WTC11 (cell line): ENCODE data around the gene GNL1. TPM values are rescaled to one million over a fixed set of nuclear protein-coding genes. Genes with fewer than 3 reads are reported as not detected.

Source experiments
- ATAC-seq: fragments of 200-7000 bp; cut with Tn5 transposase; 2 replicates; pipeline ENCODE4 v1.10.0; 2021; ENCODE audit warnings: mild to moderate bottlenecking, moderate library complexity
- CTCF ChIA-PET: fragments of 300-600 bp; sonication (Branson Sonifier 250); formaldehyde crosslinking; loops from one replicate; lab custom pipeline; 2021; ENCODE audit warnings: antibody characterized with exemption; lab: Charles Lee
- POLR2A ChIA-PET: fragments of 350-600 bp; sonication (Branson Sonifier 250); formaldehyde crosslinking; loops from one replicate; lab custom pipeline; 2021; ENCODE audit warnings: antibody characterized with exemption; lab: Charles Lee
- DNase-seq: peaks from one replicate; pipeline ENCODE4 v3.0.0; 2021; ENCODE audit warnings: low spot score
- H3K27ac Mint-ChIP-seq: 2 replicates; pipeline ENCODE4 v1.8.0; 2021; ENCODE audit warnings: mixed read lengths
- H3K27me3 Mint-ChIP-seq: 2 replicates; pipeline ENCODE4 v1.8.0; 2021; ENCODE audit warnings: low read depth, mild to moderate bottlenecking, moderate library complexity, mixed read lengths
- H3K36me3 Mint-ChIP-seq: 2 replicates; pipeline ENCODE4 v1.8.0; 2021; ENCODE audit warnings: mixed read lengths
- H3K4me1 Mint-ChIP-seq: 2 replicates; pipeline ENCODE4 v1.8.0; 2022; ENCODE audit warnings: mixed read lengths
- H3K4me3 Mint-ChIP-seq: 2 replicates; pipeline ENCODE4 v1.8.0; 2021; ENCODE audit warnings: mild to moderate bottlenecking, moderate library complexity, mixed read lengths
- H3K9me3 Mint-ChIP-seq: 2 replicates; pipeline ENCODE4 v1.8.0; 2021; ENCODE audit warnings: mixed read lengths
- ATF3 ChIP-seq: sonication (generic); formaldehyde crosslinking; conservative IDR thresholded peaks from 2 replicates; pipeline ENCODE4 v1.8.1; 2022; ENCODE audit warnings: mild to moderate bottlenecking, missing genetic modification reagents
- E2F1 ChIP-seq: sonication (generic); formaldehyde crosslinking; IDR thresholded peaks from 2 replicates; pipeline ENCODE4 v1.8.0; 2022; ENCODE audit warnings: mild to moderate bottlenecking, missing genetic modification reagents
- ESRRA ChIP-seq: sonication (generic); formaldehyde crosslinking; IDR thresholded peaks from 2 replicates; pipeline ENCODE4 v1.8.1; 2022; ENCODE audit warnings: mild to moderate bottlenecking, missing genetic modification reagents, borderline replicate concordance
- ETV6 ChIP-seq: sonication (generic); formaldehyde crosslinking; IDR thresholded peaks from 2 replicates; pipeline ENCODE4 v1.8.1; 2022; ENCODE audit warnings: mild to moderate bottlenecking, missing genetic modification reagents
- FOXP1 ChIP-seq: sonication (generic); formaldehyde crosslinking; IDR thresholded peaks from 2 replicates; pipeline ENCODE4 v1.8.0; 2022; ENCODE audit warnings: missing genetic modification reagents, mild to moderate bottlenecking, moderate library complexity, borderline replicate concordance
- GRHL2 ChIP-seq: fragments of 250-450 bp; sonication (Bioruptor Pico); IDR thresholded peaks from 2 replicates; pipeline ENCODE4 v1.8.0; 2022; ENCODE audit warnings: mild to moderate bottlenecking, moderate library complexity; ENCODE audit not compliant: insufficient replicate concordance, severe bottlenecking
- HMGXB4 ChIP-seq: sonication (generic); formaldehyde crosslinking; IDR thresholded peaks from 2 replicates; pipeline ENCODE4 v1.8.1; 2023; ENCODE audit warnings: mild to moderate bottlenecking, moderate library complexity, missing genetic modification reagents
- IRF2 ChIP-seq: sonication (generic); formaldehyde crosslinking; IDR thresholded peaks from 2 replicates; pipeline ENCODE4 v1.8.0; 2022; ENCODE audit warnings: low read depth, missing genetic modification reagents, borderline replicate concordance
- MXD4 ChIP-seq: fragments of 250-450 bp; sonication (Bioruptor Pico); IDR thresholded peaks from 2 replicates; pipeline ENCODE4 v1.8.0; 2021; ENCODE audit warnings: mild to moderate bottlenecking, moderate library complexity, borderline replicate concordance
- NFYB ChIP-seq: sonication (generic); formaldehyde crosslinking; conservative IDR thresholded peaks from 2 replicates; pipeline ENCODE4 v1.8.0; 2022; ENCODE audit warnings: low read depth, missing genetic modification reagents
- NR3C1 ChIP-seq: sonication (generic); formaldehyde crosslinking; conservative IDR thresholded peaks from 2 replicates; pipeline ENCODE4 v1.8.1; 2023; ENCODE audit warnings: low read depth, mild to moderate bottlenecking, missing genetic modification reagents
- ZBTB43 ChIP-seq: sonication (generic); formaldehyde crosslinking; IDR thresholded peaks from 2 replicates; pipeline ENCODE4 v1.8.1; 2023; ENCODE audit warnings: mild to moderate bottlenecking, missing genetic modification reagents
- ZMAT4 ChIP-seq: fragments of 250-450 bp; sonication (Bioruptor Pico); IDR thresholded peaks from 2 replicates; pipeline ENCODE4 v1.9.0; 2021; ENCODE audit warnings: mild to moderate bottlenecking
- ZNF281 ChIP-seq: sonication (generic); formaldehyde crosslinking; IDR thresholded peaks from 2 replicates; pipeline ENCODE4 v1.8.0; 2023; ENCODE audit warnings: mild to moderate bottlenecking, missing genetic modification reagents
- ZNF512 ChIP-seq: sonication (generic); formaldehyde crosslinking; IDR thresholded peaks from 2 replicates; pipeline ENCODE4 v1.8.1; 2022; ENCODE audit warnings: missing genetic modification reagents, borderline replicate concordance
- ZNF532 ChIP-seq: fragments of 250-450 bp; sonication (Bioruptor Pico); IDR thresholded peaks from 2 replicates; pipeline ENCODE4 v1.9.0; 2021; ENCODE audit warnings: mild to moderate bottlenecking, borderline replicate concordance
- total RNA-seq: library from RNA; stranded (reverse); gene quantifications from 3 replicates; pipeline ENCODE4 v1.2.3, GENCODE V29; 2021

GNL1 gene
- total RNA-seq, 1 experiment from 2014 or later, result 85.7 TPM

GRCh38 chr6:30562470-30563425, 6.5 kb upstream of the GNL1 start (continued):
- TF ChIP-seq ZNF512 (CRISPR knock-in tag), result no peak
- no peak for TF ChIP-seq ATF3 (CRISPR knock-in tag)
- no peak for TF ChIP-seq MXD4 (CRISPR knock-in tag)
- no peak for TF ChIP-seq ZBTB43 (CRISPR knock-in tag)
- TF ChIP-seq IRF2 (CRISPR knock-in tag), result no peak
- no peak for TF ChIP-seq FOXP1 (CRISPR knock-in tag)

- H3K27me3 Mint-ChIP-seq, result no peaks in the 10 kb centered on the region
- peaks cover 13% of the 10 kb centered on the region for H3K4me1 Mint-ChIP-seq
- ATAC-seq, result no peak
- H3K9me3 Mint-ChIP-seq, result no peaks in the 10 kb centered on the region
- no peak for DNase-seq
- POLR2A ChIA-PET, result no interaction called here
- no peak overlapping the region for H3K4me3 Mint-ChIP-seq
- CTCF ChIA-PET, result no interaction called here
- no peak overlapping the region for H3K27ac Mint-ChIP-seq
- peaks cover 32% of the 10 kb centered on the region for H3K36me3 Mint-ChIP-seq
- TF ChIP-seq ZMAT4 (CRISPR knock-in tag) (no peak), ZNF532 (CRISPR knock-in tag) (no peak), NFYB (CRISPR knock-in tag) (no peak), ZNF281 (no peak), HMGXB4 (no peak), GRHL2 (CRISPR knock-in tag) (no peak), E2F1 (CRISPR knock-in tag) (no peak), ETV6 (CRISPR knock-in tag) (no peak), ESRRA (CRISPR knock-in tag) (no peak), NR3C1 (CRISPR knock-in tag) (no peak)
Measured at GRCh38 chr6:30560930-30561329, 4.6 kb upstream of the GNL1 start.
